ENCODE measurements around the gene ZDHHC11.

GRCh38 chr5:875931-876330, 25.1 kb upstream of the ZDHHC11 start:
- TF ChIP-seq YY1 (IDR thresholded peaks at IDR 0.05; ENCODE audit: extremely low read depth, insufficient replicate concordance, low read depth, low read length) (no peak), SIN3A (IDR thresholded peaks at IDR 0.05; ENCODE audit: low read depth) (no peak), EGR1 (IDR thresholded peaks at IDR 0.05; ENCODE audit: low read depth) (no peak), POLR2A (IDR thresholded peaks at IDR 0.05; ENCODE audit: borderline replicate concordance, extremely low read depth, insufficient read depth, insufficient read length) (no peak), EZH2 (IDR thresholded peaks at IDR 0.05) (no peak)
